Upper lobe of left lung (tissue), 6 donors: Measurements from ENCODE around the gene ZNF319. TPM values are rescaled to one million over a fixed set of nuclear protein-coding genes. Genes with fewer than 3 reads are reported as not detected.

ENCODE experiments used
- ATAC-seq, 2 donors: fragments of 200-7000 bp; cut with Tn5 transposase; one replicate each; pipeline ENCODE4 v1.9.1; 2022; ENCODE audit warnings: mild to moderate bottlenecking in 2 of 2, moderate library complexity in 2 of 2; ENCODE audit not compliant: low FRiP score in 2 of 2
- DNase-seq, 2 donors: peaks; one replicate each; pipeline ENCODE4 v3.0.0-alpha.2; 2019 to 2020
- H3K27ac ChIP-seq, 4 donors: fragments of 200-600 bp; sonication (generic); one replicate each; pipeline ENCODE4 v1.5.1; 2016 to 2019
- H3K27me3 ChIP-seq, 4 donors: fragments of 200-600 bp; sonication (generic); one replicate each; pipeline ENCODE4 v1.5.1; 2017 to 2019
- H3K36me3 ChIP-seq, 4 donors: fragments of 200-600 bp; sonication (generic); one replicate each; pipeline ENCODE4 v1.5.1; 2016 to 2019
- H3K4me1 ChIP-seq, 4 donors: fragments of 200-600 bp; sonication (generic); one replicate each; pipeline ENCODE4 v1.5.1; 2018 to 2019
- H3K4me3 ChIP-seq, 4 donors: fragments of 200-600 bp; sonication (generic); one replicate each; pipeline ENCODE4 v1.5.1; 2017 to 2019; ENCODE audit warnings: mild to moderate bottlenecking in 2 of 4, moderate library complexity in 1 of 4
- H3K9me3 ChIP-seq, 4 donors: fragments of 200-600 bp; sonication (generic); one replicate each; pipeline ENCODE4 v1.5.1; 2018 to 2019
- CTCF ChIP-seq, 6 experiments: fragments of 450-650 bp in 4 of 6; fragments of 200-600 bp in 2 of 6; sonication (generic) in 2 of 6; IDR thresholded peaks; one replicate each; pipeline ENCODE4 v1.5.1; 2016 to 2019; ENCODE audit warnings: antibody characterized with exemption in 6 of 6
- EP300 ChIP-seq, 4 donors: sonication (generic); formaldehyde crosslinking; IDR thresholded peaks; one replicate each; pipeline ENCODE4 v1.5.1; 2017; ENCODE audit warnings: antibody characterized with exemption in 4 of 4, control low read depth in 2 of 4
- POLR2A ChIP-seq, 4 donors: fragments of 450-650 bp; IDR thresholded peaks; one replicate each; pipeline ENCODE4 v1.5.1; 2016 to 2017; ENCODE audit warnings: antibody characterized with exemption in 4 of 4, mild to moderate bottlenecking in 2 of 4
- POLR2AphosphoS5 ChIP-seq, 2 donors: sonication (generic); formaldehyde crosslinking; IDR thresholded peaks; one replicate each; pipeline ENCODE4 v1.5.1; 2017; ENCODE audit warnings: antibody characterized with exemption in 2 of 2
- WGBS, 2 donors: methylation state at CpG; one replicate each; pipeline ENCODE4 v1.1.5; 2017 to 2018; 5-methylcytosine and 5-hydroxymethylcytosine counted together
- total RNA-seq, 6 donors: library from RNA; depleted of rRNA in 4 of 6; stranded (reverse); fragments of >200 nt in 4 of 6; gene quantifications; one replicate each; pipeline versions ENCODE4 v1.1.0 to v1.2.1, GENCODE V29; 2016 to 2021
- donor health status: DM: no; HTN: no; CAD: no; lungs with moderate emphysema.
- donor health status: DM: no; HTN: yes; CAD: no; lungs with severe emphysema.

ZNF319 gene
- total RNA-seq, 6 donors from 2014 or later, result 8.0 to 28.3 (median 13.3) TPM

DNA sequence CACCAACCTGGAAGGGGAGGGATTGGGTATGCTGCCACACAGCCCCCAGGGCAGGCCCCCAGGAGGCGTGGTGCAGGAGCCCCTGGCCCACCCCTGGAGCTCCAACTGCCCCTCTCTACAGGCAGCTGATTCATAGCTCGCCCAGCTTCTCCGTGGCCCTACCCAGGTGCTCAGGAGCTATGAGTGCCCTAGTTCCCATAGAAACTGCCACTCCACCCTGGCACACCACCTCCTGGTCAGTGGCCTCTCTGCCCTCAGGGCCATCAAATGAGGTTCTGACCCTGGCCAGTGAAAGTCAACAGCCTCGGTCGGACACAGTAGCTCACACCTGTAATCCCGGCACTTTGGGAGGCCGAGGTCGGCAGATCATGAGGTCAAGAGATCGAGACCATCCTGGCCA is 47.6 kb downstream of the ZNF319 start:
- Histone ChIP-seq H3K4me3 (no peak overlapping the region), H3K27me3 (no peaks in the 10 kb centered on the region), H3K9me3 (no peaks in the 10 kb centered on the region), H3K27ac (no peak overlapping the region), H3K4me1 (peaks cover 0 to 20% (median 2%) of the 10 kb centered on the region in 4 donors), H3K36me3 (no peaks in the 10 kb centered on the region)
- peak in 1 of 2 donors; percentile 69 for ATAC-seq
- TF ChIP-seq CTCF (IDR thresholded peaks at IDR 0.05), result no peak
- TF ChIP-seq EP300 (IDR thresholded peaks at IDR 0.05), result no peak
- no peak for TF ChIP-seq POLR2AphosphoS5 (IDR thresholded peaks at IDR 0.05)
- TF ChIP-seq POLR2A (IDR thresholded peaks at IDR 0.05), result no peak
- peak; percentile 44 to 81 for DNase-seq
- 59 to 100% methylated on average over 4 to 9 of the region's 9 CpGs for WGBS, 2 donors

DNA sequence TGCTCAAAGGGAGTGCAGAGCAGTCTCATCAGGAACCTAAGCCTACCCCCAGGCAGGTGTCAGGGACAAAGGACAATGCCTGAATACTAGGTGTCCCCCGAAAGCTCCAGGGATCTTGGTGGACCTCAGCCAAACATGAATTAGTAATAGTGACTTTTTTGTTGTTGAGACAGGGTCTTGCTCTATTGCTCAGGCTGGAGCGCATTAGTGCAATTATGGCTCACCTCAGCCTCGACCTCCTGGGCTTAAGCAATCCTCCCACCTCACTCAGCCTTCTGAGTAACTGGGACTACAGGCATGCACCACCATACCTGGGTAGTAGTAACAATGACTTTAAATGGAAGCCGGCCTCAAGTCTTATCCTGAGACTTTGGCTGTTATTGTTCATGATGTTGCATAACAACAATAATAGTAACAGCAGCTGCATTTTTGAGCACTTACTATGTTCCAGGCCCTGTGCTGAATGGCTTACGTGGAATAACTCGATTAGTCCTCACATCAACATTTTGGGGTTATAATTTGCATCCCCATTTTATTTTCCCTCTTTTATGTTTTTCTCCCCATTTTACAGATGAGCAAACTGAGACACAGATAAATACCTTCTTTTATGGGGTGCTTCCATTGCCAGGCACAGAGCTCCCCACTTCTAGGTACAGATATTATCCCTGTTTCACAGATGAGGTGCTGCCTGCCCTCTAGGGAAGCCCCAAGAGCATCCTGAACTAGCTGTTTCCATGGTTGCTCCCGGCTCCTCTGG is 49.1 kb downstream of the ZNF319 start:
- Histone ChIP-seq H3K27ac (no peak overlapping the region), H3K4me1 (peaks cover 0 to 9% (median 2%) of the 10 kb centered on the region in 4 donors), H3K27me3 (no peaks in the 10 kb centered on the region), H3K4me3 (no peak overlapping the region), H3K9me3 (no peaks in the 10 kb centered on the region), H3K36me3 (no peaks in the 10 kb centered on the region)
- TF ChIP-seq CTCF (IDR thresholded peaks at IDR 0.05) (no peak), EP300 (IDR thresholded peaks at IDR 0.05) (no peak), POLR2A (IDR thresholded peaks at IDR 0.05) (no peak), POLR2AphosphoS5 (IDR thresholded peaks at IDR 0.05) (no peak)
- WGBS, 2 donors, result 91% methylated on average over 7 of the region's 7 CpGs
- ATAC-seq (no peak), DNase-seq (no peak)

- H3K4me3 ChIP-seq, result no peak overlapping the region
- no peaks in the 10 kb centered on the region for H3K27me3 ChIP-seq
- ATAC-seq (no peak), DNase-seq (no peak)
- H3K4me1 ChIP-seq, result peaks cover 0 to 4% (median 2%) of the 10 kb centered on the region in 4 donors
- H3K36me3 ChIP-seq, result no peaks in the 10 kb centered on the region
- TF ChIP-seq CTCF (IDR thresholded peaks at IDR 0.05) (no peak), EP300 (IDR thresholded peaks at IDR 0.05) (no peak), POLR2AphosphoS5 (IDR thresholded peaks at IDR 0.05) (no peak), POLR2A (IDR thresholded peaks at IDR 0.05) (no peak)
- 61 to 83% methylated on average over 2 to 6 of the region's 6 CpGs for WGBS, 2 donors
- H3K9me3 ChIP-seq, result no peaks in the 10 kb centered on the region
- no peak overlapping the region for H3K27ac ChIP-seq
Measured at GRCh38 chr16:57950382-57950781, 50.1 kb downstream of the ZNF319 start.

DNA sequence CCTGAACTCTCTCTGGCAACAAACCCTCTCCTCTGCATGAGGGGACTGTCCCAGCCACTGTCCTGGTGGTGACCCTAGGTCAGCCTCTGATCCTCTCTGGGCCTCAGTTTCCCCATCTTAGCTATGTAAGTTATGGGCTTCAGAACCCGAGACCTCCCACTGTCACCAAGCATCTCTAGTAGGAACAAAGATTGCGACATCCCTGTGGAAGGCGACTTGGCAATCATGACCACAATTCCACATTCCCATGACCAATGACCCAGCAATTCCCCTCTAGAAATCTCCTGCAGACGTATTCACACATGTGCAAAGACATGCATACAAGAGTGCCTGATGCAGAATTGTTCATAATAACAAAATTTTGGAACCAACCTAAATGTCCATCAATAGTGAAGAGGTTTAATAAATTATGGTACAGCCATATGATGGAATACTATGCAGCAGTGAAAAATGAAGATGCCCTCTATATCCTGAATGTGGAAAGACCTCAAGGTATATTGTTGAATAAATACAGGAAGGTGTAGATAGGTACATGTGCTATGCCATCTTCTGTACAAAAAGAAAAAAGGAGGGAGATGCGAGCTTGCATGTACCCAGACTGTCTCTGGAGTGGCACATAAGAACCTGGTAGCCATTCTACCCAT is 50.8 kb downstream of the ZNF319 start:
- no peak for ATAC-seq
- WGBS, 2 donors, result 74 to 81% methylated on average over 5 of the region's 5 CpGs
- no peak for TF ChIP-seq POLR2AphosphoS5 (IDR thresholded peaks at IDR 0.05)
- no peak for TF ChIP-seq CTCF (IDR thresholded peaks at IDR 0.05)
- TF ChIP-seq POLR2A (IDR thresholded peaks at IDR 0.05), result no peak
- no peak for TF ChIP-seq EP300 (IDR thresholded peaks at IDR 0.05)
- H3K27ac ChIP-seq, result no peak overlapping the region
- peaks cover 0 to 4% (median 2%) of the 10 kb centered on the region in 4 donors for H3K4me1 ChIP-seq
- H3K27me3 ChIP-seq, result no peaks in the 10 kb centered on the region
- no peak overlapping the region for H3K4me3 ChIP-seq
- no peak for DNase-seq
- H3K9me3 ChIP-seq, result no peaks in the 10 kb centered on the region
- H3K36me3 ChIP-seq, result no peaks in the 10 kb centered on the region
